Panc1 (cell line): ENCODE measurements around the gene NRM.
"Not testable (repeated sequence)": the region's sequence is repeated elsewhere in the genome, so short reads cannot be mapped to it uniquely, and the experiment has no call there.

ENCODE experiments used
- TF ChIP-seq, protein P1 (sequence below): fragments of 450-650 bp; IDR thresholded peaks from 2 replicates; pipeline ENCODE4 v1.5.1; 2017; ENCODE audit warnings: mild to moderate bottlenecking
- TF ChIP-seq, protein P2 (sequence below), 2 experiments: IDR thresholded peaks; 2 replicates each; pipeline ENCODE4 v1.6.1; 2011 to 2012; ENCODE audit warnings: low read depth in 2 of 2, control low read depth in 1 of 2, low read length in 1 of 2, mild to moderate bottlenecking in 1 of 2, moderate library complexity in 1 of 2; ENCODE audit not compliant: insufficient read depth in 1 of 2

DNA sequence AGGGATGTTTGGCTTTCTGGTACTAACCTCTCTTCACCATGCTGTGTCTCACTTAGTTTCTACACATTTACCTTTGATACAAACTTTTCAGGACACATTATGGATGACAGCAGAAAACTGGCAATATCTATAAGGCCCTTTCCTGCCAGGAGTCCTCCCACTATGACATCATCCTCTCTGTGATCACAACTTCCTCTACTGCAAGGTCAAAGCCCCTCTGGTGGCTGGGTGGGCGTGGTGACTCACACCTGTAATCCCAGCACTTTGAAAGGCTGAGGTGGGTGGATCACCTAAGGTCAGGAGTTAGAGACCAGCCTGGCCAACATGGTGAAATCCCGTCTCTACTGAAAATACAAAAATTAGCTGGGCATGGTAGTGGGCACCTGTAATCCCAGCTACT lies 24.5 kb downstream of the NRM start:
- TF ChIP-seq, protein P1, sequence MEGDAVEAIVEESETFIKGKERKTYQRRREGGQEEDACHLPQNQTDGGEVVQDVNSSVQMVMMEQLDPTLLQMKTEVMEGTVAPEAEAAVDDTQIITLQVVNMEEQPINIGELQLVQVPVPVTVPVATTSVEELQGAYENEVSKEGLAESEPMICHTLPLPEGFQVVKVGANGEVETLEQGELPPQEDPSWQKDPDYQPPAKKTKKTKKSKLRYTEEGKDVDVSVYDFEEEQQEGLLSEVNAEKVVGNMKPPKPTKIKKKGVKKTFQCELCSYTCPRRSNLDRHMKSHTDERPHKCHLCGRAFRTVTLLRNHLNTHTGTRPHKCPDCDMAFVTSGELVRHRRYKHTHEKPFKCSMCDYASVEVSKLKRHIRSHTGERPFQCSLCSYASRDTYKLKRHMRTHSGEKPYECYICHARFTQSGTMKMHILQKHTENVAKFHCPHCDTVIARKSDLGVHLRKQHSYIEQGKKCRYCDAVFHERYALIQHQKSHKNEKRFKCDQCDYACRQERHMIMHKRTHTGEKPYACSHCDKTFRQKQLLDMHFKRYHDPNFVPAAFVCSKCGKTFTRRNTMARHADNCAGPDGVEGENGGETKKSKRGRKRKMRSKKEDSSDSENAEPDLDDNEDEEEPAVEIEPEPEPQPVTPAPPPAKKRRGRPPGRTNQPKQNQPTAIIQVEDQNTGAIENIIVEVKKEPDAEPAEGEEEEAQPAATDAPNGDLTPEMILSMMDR: not testable (repeated sequence)
- TF ChIP-seq, protein P2, sequence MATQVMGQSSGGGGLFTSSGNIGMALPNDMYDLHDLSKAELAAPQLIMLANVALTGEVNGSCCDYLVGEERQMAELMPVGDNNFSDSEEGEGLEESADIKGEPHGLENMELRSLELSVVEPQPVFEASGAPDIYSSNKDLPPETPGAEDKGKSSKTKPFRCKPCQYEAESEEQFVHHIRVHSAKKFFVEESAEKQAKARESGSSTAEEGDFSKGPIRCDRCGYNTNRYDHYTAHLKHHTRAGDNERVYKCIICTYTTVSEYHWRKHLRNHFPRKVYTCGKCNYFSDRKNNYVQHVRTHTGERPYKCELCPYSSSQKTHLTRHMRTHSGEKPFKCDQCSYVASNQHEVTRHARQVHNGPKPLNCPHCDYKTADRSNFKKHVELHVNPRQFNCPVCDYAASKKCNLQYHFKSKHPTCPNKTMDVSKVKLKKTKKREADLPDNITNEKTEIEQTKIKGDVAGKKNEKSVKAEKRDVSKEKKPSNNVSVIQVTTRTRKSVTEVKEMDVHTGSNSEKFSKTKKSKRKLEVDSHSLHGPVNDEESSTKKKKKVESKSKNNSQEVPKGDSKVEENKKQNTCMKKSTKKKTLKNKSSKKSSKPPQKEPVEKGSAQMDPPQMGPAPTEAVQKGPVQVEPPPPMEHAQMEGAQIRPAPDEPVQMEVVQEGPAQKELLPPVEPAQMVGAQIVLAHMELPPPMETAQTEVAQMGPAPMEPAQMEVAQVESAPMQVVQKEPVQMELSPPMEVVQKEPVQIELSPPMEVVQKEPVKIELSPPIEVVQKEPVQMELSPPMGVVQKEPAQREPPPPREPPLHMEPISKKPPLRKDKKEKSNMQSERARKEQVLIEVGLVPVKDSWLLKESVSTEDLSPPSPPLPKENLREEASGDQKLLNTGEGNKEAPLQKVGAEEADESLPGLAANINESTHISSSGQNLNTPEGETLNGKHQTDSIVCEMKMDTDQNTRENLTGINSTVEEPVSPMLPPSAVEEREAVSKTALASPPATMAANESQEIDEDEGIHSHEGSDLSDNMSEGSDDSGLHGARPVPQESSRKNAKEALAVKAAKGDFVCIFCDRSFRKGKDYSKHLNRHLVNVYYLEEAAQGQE (IDR thresholded peaks at IDR 0.05; ENCODE audit: insufficient read depth in 1 of 2, low read depth in 2 of 2, low read length in 1 of 2): not testable (repeated sequence)
